Hepatocyte (in vitro differentiated cells): ENCODE measurements around the gene PLOD2.

Experiments used
- EZH2 ChIP-seq: fragments of 200-600 bp; sonication (generic); IDR thresholded peaks from 2 replicates; pipeline ENCODE4 v1.6.1; 2016; ENCODE audit warnings: antibody characterized with exemption, mild to moderate bottlenecking, borderline replicate concordance
- EZH2phosphoT487 ChIP-seq: fragments of 200-600 bp; sonication (generic); IDR thresholded peaks from one replicate; pipeline ENCODE4 v1.6.1; 2018; ENCODE audit warnings: antibody characterized with exemption, mild to moderate bottlenecking, low read depth, moderate library complexity; ENCODE audit not compliant: unreplicated experiment, severe bottlenecking
- TF ChIP-seq, protein P1 (sequence below): fragments of 200-600 bp; sonication (generic); IDR thresholded peaks from 2 replicates; pipeline ENCODE4 v1.5.1; 2016; ENCODE audit warnings: antibody characterized with exemption, mild to moderate bottlenecking; ENCODE audit not compliant: poor library complexity

DNA sequence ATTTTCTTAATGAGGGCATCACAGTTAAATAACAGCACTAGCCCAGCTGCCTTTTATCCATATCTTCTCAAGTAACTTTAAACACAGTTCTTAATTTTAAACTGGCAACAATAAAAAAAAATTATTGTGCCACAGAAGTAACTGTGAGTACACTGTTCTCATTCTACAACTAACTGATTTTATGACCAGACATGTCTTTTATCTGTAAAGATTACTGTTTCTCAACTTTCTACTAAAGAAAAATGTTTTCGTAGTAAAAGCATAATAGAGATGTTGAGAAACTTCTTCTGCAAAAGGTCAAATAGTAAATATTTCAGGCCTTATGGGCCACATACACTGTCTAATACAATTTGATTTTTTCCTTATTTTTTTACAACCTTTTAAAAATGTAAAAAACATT is 32.0 kb downstream of the PLOD2 start:
- TF ChIP-seq, protein P1, sequence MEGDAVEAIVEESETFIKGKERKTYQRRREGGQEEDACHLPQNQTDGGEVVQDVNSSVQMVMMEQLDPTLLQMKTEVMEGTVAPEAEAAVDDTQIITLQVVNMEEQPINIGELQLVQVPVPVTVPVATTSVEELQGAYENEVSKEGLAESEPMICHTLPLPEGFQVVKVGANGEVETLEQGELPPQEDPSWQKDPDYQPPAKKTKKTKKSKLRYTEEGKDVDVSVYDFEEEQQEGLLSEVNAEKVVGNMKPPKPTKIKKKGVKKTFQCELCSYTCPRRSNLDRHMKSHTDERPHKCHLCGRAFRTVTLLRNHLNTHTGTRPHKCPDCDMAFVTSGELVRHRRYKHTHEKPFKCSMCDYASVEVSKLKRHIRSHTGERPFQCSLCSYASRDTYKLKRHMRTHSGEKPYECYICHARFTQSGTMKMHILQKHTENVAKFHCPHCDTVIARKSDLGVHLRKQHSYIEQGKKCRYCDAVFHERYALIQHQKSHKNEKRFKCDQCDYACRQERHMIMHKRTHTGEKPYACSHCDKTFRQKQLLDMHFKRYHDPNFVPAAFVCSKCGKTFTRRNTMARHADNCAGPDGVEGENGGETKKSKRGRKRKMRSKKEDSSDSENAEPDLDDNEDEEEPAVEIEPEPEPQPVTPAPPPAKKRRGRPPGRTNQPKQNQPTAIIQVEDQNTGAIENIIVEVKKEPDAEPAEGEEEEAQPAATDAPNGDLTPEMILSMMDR, result no peak
- TF ChIP-seq EZH2 (no peak), EZH2phosphoT487 (no peak)
